H1 (cell line): ENCODE data around the gene GPHA2. TPM values are rescaled to one million over a fixed set of nuclear protein-coding genes. Genes with fewer than 3 reads are reported as not detected.

Experiments used
- CBX5 ChIP-seq: fragments of 300-800, 300-1000 bp; sonication (generic); IDR thresholded peaks from 2 replicates; pipeline ENCODE4 v1.7.1; 2016; ENCODE audit warnings: antibody characterized with exemption, low read length, low read depth
- GABPA ChIP-seq: IDR thresholded peaks from 2 replicates; pipeline ENCODE4 v1.6.1; 2011; ENCODE audit warnings: mild to moderate bottlenecking, low read length, moderate library complexity, borderline replicate concordance; ENCODE audit not compliant: insufficient read depth
- RAD21 ChIP-seq, 2 experiments: IDR thresholded peaks in 1 of 2; conservative IDR thresholded peaks in 1 of 2; 2 replicates each; pipeline ENCODE4 v1.6.1; 2011; ENCODE audit warnings: low read depth in 2 of 2, low read length in 2 of 2, improper control_type of control experiment in 1 of 2, inconsistent platforms in 1 of 2, mild to moderate bottlenecking in 1 of 2, moderate library complexity in 1 of 2
- TBP ChIP-seq: IDR thresholded peaks from 2 replicates; pipeline ENCODE4 v1.6.1; 2011; ENCODE audit warnings: low read depth, low read length, improper control_type of control experiment
- polyA plus RNA-seq, 7 experiments: library from polyadenylated mRNA; depleted of rRNA in 3 of 7; stranded (reverse) in 5 of 7; unstranded in 2 of 7; fragments of >200 nt in 5 of 7; fragments of 200-250 nt in 2 of 7; gene quantifications; 1 replicate in 5 of 7; 2 replicates in 1 of 7; 4 replicates in 1 of 7; pipeline versions ENCODE4 v1.2.1 to v1.2.3, GENCODE V29; 2011 to 2013; ENCODE audit warnings: missing spikeins in 2 of 7, mixed read lengths in 2 of 7
- total RNA-seq: library from RNA; stranded (reverse); fragmentation: NEBNext Ultra II Directional; extraction: Animal tissue kit (Norgen Biotek cat#: 25700); gene quantifications from 2 replicates; pipeline ENCODE4 v1.2.1, GENCODE V29; 2021

GPHA2 gene
- total and polyA plus RNA-seq, 2 of the 8 experiments (the other 6 are each of a cell fraction or from before 2014, with no cell fraction given): 0.97 to 4.4 TPM

DNA sequence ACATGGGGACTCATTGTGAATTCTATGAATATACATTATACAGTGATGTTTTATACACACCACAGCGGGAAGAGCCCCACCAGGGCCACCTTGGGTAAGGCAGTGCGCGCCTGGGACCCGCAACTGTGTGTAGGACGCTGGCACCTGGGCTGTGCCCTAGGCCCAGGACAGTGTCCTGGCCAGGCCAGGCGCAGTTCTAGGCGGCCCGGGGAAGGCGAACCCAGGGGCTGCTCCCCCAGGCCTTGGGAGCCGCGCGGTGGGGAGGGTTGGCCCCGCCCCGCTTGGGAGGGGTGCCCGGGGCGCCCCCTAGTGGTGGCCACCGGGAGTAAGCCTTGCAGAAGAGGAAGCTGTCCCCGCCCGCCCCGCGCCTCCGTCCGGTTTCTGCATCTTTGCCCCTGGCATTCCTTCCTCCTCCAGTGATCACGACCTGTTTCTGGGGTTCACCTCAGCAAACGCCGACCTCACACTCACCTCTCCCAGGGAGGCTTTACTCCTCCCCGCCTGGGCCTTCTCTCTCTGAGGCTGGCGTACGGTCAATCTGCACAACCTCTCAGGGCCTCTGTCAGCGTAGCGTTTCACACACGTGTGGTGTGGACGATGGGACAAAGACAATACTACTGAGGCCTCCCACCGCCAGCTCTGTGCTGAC lies 47.8 kb downstream of the GPHA2 start (continued):
- TF ChIP-seq RAD21 (IDR thresholded peaks at IDR 0.05 in 1 of 2, conservative IDR thresholded peaks at IDR 0.05 in 1 of 2; ENCODE audit: low read depth in 2 of 2, low read length in 2 of 2) (peak; percentile 32 to 49), TBP (peak; percentile 43; the same call in 1 of the 2 replicates), CBX5 (no peak), GABPA (peak; percentile 80; the same call in 1 of the 2 replicates)
